Brain pericyte (primary cell): ENCODE measurements around the gene MICAL3.
"Not testable (repeated sequence)": the region's sequence is repeated elsewhere in the genome, so short reads cannot be mapped to it uniquely, and the experiment has no call there.

Experiments
- DNase-seq: peaks from one replicate; pipeline ENCODE4 v3.0.0-alpha.2; 2012; ENCODE audit warnings: low read depth, low spot score

The MICAL3 gene, protein sequence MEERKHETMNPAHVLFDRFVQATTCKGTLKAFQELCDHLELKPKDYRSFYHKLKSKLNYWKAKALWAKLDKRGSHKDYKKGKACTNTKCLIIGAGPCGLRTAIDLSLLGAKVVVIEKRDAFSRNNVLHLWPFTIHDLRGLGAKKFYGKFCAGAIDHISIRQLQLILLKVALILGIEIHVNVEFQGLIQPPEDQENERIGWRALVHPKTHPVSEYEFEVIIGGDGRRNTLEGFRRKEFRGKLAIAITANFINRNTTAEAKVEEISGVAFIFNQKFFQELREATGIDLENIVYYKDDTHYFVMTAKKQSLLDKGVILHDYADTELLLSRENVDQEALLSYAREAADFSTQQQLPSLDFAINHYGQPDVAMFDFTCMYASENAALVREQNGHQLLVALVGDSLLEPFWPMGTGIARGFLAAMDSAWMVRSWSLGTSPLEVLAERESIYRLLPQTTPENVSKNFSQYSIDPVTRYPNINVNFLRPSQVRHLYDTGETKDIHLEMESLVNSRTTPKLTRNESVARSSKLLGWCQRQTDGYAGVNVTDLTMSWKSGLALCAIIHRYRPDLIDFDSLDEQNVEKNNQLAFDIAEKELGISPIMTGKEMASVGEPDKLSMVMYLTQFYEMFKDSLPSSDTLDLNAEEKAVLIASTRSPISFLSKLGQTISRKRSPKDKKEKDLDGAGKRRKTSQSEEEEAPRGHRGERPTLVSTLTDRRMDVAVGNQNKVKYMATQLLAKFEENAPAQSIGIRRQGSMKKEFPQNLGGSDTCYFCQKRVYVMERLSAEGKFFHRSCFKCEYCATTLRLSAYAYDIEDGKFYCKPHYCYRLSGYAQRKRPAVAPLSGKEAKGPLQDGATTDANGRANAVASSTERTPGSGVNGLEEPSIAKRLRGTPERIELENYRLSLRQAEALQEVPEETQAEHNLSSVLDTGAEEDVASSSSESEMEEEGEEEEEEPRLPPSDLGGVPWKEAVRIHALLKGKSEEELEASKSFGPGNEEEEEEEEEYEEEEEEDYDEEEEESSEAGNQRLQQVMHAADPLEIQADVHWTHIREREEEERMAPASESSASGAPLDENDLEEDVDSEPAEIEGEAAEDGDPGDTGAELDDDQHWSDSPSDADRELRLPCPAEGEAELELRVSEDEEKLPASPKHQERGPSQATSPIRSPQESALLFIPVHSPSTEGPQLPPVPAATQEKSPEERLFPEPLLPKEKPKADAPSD (N-terminal part only)

DNA sequence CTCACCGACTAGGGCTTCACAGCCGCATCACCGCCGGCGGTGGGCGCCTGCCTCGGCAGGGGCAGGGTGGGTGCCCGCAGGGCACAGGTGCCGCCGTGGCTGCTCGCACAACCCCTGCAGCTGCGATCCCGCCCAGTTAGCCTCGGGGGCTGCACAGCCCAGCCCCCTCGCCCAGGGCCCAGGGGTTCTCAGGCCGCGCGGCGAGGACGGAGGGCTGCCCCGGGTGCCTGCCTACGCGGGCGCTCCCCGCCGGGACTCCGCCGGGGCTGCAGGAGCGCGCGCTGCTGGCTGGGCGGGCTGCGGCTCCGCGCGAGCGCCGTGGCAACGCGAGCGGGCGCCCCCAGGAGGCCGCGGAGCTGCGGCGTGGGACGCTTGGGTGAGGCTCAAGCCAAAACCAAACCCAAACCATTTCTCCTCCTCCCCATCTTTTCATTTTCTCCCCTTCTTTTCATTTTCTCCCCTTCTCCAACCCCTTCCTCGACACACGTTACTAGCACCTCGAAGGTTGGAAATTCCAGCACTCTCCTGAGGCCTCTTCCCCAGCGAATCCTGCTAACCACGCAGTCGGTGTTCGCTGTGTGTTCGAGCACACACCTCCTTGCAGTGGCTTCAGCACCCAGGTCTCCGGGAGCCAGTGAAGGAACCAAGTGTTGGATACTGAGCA is at the start of gene MICAL3:
TSS of gene MICAL3 (minus strand) at position 286 of the 664 bp plus-strand sequence. CDS start 117,749 bp downstream, outside the sequence.
- DNase-seq, result no peak

DNA sequence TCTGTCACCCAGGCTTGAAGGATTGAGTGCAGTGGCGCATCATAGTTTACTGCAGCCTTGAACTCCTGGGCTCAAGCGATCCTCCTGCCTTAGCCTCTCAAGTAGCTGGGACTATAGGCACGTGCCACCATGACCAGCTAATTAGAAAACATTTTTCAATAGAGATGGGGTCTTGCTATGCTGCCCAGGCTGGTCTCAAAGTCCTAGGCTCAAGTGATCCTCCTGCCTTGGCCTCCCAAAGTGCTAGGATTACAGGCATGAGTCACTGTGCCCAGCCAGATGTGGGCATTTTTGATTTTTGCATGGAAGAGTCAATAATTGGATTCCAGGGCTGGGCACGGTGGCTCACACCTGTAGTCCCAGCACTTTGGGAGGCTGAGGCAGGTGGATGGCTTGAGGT is 49.6 kb upstream of the MICAL3 start:
- not testable (repeated sequence) for DNase-seq

DNA sequence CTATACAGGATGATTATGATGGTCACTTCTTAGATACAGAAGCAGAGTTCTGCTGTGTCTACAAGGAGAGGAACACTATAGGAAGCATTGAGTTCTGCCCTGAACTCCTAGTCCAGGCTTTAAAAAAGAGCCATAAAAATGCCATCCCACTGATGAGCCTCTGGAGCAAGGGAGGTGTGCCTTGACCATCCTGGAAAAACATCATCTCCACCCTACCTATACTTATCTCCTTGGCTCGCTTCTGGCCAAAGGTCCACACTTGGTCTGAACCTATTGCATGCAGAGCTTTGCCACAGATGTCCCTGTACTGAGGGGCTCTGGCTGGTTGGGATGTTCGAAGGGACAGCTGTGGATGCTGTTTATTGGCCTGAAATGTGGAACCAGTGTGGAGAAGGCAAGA is 49.1 kb upstream of the MICAL3 start:
- no peak for DNase-seq

DNA sequence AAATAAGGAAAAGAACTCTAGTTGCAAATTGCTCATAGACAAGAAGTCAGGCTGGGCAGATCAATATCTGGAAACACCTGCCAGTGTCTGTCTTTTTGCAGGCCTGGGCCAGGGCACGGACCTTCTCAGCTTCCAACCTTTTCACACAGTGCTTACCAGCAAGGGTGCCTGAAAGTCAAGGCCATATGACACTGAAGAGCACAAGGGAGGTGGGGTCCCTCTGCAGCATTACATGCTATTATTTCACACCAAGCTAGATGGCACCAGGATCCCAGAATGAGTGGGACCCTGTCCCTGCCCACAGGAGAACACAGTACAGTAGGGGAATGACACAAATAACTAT is 47.6 kb upstream of the MICAL3 start:
- no peak for DNase-seq

DNA sequence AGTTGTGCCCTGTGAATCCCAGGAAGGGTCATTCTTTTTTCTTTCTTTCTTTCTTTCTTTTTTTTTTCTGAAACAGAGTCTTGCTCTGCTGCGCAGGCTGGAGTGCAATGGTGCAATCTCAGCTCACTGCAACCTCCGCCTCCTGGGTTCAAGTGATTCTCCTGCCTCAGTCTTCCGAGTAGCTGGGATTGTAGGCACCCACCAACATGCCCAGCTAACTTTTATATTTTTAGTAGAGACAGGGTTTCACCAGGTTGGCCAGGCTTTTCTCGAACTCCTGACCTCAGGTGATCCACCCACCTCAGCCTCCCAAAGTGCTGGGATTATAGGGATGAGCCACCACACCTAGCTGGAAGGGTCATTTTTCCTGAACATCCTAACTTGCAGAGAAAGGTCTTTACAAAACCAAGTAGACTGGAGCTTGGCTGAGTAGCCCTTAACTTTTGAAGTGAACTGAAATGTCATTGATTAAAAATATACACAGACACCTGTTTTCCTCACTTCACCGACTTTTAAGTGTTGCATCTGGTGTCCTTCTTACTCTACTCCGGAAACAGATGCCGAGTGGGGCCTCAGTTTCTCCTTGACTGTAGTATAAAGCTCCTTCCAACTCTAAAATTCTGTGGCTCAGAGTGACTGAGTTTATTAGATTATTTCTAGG is 47.1 kb upstream of the MICAL3 start:
- not testable (repeated sequence) for DNase-seq

DNA sequence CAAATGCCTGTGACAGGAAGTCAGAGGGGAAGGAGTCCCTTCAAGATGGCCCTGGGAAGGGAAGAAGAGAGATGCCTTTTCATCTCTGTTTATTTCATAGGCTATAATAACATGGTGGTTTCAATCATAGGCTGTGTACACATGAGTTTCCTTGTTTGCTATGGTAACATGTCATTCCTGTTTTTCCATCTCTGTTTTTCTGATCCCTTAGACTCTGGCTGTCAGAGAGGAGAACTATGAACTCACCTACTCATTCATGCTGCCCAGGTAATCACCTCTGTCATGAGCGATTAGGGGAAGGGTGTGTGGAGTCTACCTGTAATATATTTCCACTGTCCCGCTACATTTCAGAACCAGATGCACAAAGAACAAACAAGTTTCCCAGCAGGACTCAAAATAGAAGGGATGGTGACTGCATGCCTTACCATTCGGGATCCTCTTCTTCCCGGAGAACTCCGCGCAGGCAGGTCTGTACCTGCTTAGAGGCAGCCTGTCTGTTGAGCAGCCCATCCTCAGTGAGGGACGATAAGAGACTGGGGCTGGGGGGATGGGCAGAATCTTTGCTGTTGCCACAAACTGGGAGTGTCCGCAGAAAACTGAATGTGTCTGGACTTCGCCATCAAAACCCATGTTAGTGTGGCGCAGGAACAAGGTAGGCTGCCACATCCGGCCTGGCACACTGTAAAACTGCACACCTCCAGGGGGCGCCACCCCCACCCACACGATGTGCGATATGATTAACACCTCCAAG is 46.4 kb upstream of the MICAL3 start:
- no peak for DNase-seq

DNA sequence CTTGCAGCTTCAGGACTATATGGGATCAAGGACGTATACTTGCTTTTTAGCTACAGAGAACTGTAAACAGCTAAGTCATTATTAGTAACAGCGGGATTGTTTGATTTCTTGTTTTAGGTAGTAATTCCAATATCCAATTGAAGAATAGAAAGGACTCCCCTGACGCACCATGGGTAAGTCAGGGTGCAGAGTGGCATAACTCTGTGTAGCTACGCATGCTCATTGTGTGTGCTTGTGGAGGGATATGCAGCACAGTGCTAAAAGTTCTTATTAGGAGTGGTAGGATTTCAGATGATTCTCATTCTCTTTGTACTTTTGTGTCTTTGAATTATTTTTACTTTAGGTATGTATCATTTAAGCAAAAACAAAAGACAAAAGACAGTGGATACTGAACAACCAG is 45.7 kb upstream of the MICAL3 start:
- DNase-seq, result no peak

DNA sequence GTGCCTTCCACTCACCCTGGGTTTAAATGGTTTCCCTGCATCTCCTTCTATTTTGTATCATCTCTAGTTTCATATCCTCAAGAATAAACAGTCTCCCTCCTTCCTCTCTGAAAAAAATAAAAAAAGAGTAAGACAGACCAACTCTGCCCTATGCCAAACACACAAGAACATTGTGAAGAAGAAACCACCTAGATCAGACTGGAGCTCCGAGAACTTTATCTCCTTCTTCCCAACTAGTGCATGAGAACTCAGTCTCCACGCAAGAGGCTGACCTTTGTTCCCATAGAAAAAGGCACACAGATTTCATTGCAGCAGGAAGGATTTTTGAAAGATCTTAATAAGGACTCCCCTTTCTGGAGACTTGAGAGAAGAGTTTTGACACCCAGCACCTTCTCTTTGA is 44.7 kb upstream of the MICAL3 start:
- DNase-seq, result no peak

DNA sequence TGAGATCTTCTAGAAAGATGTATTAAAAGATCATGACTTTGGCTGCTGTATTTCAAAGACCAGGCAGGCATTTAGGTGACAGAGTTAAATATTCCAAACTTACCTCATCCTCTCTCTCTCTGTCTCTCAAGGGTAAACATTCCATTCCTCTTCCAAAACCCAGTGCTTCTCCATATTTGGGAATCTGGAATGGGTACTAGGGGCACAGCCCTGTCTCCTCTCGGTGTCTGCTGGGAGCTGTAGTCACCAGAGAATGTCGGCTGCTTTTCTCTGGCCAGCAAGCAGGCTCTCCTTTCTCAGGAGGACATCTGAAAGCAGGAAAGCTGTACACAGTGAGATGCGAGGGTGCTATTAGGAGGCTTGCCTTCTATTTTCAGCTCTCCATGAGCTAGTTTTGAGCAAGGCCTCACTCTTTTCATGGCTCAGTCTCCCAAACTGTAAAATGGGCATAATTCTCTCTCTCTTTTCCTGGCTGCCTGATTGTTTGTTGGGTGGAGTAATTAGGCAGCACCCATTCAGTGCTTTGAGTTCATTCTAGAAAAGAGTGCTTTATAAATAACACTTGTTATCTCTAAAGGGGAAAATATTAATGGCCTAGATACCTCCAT is 44.1 kb upstream of the MICAL3 start:
- no peak for DNase-seq

DNA sequence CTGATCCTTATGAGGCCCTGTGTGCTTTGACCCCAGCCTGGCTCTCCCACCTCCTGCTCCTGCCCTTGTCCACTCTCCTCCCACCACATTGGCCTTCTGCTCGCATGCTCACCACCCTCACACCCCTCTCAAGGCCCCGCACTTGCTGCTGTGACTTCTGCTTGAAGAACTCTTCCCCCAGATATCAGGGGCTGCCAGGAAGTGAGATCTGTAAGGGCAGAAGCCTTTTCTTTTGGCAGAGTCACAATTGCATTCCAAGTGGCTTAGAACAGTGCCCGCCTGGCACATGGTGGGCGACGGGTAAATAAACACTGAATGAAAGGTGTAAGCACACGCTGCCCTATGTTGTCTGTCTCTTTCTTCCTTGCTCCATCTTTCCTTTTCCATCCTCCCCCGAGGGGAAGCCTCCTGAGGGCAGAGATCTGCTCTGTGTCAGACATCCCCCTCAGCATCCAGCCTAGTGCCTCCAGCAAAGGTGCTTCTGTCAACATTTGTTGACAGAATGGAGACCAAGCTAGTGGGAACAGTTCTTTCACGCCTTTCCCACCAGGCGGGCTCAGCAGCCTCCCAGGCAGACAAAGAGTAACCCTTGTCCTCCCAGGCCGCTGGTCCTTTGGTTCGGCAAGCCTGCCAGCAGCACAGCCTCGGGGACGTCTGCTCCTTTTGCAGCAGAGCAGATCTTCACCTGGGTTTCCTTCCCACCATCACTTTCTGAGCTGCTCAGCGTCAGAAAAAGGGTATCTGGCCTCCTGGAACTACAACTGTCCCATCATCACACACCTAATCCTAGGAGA is 43.4 kb upstream of the MICAL3 start:
- no peak for DNase-seq

DNA sequence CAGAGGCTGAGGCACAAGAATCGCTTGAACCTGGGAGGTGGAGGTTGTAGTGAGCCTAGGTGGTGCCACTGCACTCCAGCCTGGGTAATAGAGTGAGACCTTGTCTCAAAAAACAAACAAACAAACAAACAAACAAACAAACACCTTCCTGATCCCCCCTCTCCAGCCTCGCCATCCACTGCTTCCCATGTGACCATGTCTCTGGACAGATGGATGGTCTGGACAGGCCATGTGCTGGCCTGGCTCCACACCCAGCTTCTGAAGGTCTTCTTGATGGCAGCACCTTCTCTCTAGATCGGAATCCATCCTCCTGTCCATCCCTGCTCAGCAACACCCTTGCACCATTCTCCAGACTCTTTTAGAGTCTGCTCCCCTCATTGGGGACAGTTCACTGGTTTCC is 42.8 kb upstream of the MICAL3 start:
- no peak for DNase-seq

DNA sequence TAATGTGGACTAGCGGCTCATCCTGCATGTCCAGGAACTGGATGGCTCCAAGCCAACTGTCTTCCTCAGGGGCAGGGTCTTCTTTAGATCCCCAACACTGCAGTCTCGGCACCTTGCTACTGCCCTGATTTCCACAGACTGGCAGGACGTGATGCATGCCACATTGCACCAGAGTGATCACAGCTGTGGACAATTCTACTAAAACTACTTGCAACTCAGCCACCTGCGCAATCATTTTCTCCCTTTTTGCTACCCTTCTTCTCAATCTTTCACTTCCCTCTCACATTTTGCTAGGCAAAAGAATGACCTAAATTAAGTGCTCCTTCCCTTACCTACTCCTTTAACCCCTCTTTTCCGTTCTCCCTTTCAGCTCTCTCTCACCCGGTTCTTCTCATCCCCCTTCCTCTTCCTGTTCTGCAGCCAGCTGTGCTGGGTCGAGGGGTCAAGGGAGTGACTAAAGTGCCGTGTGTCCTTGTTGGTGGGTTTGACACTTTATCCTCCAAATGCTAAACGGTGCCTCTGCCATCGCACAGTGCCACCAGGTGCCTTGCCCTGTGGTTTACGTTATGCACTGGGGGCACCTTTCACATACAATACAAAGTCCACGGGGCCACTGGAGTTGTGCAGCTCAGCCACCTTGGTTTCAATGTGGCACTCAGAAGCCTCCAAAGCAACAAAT is 42.0 kb upstream of the MICAL3 start:
- no peak for DNase-seq

DNA sequence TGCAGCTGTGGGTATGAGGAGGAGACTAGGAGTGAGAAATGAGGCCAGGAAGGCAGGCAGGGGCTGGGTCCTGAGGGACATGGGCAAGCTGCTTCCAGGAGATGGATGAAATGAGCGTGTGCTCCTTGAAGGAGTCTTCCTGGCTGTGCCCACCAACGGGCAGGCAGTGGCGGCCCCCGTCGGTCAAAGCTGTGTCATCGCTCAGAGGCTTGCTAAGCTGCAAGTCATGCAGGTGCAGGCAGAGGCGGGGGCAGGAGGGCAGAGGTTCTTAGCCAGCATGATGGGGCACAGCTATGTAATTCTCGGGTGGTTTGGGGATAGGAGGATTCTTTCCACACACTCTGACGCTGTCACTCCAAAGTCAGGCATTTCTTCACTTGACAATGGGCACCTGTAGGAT is 40.9 kb upstream of the MICAL3 start:
- no peak for DNase-seq

DNA sequence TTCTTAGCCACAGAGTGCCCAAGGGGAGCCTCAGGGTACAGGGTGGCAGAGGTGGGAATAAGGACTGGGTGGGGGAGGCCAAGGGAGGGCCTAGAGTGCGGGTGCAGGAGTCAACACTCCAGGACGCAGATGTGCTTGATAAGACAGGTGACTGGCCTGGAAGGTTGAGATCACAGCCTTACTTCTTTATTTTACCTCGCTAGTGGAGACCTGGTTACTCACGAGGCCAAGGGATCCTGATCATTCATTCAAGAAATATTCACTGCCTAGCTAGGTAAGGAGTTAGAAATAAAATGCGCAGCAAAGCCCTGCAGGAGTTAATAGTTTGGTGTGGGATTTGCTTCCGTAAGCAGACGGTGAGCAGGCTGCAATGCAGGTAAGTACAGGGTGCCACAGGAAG is 40.3 kb upstream of the MICAL3 start:
- DNase-seq, result no peak

DNA sequence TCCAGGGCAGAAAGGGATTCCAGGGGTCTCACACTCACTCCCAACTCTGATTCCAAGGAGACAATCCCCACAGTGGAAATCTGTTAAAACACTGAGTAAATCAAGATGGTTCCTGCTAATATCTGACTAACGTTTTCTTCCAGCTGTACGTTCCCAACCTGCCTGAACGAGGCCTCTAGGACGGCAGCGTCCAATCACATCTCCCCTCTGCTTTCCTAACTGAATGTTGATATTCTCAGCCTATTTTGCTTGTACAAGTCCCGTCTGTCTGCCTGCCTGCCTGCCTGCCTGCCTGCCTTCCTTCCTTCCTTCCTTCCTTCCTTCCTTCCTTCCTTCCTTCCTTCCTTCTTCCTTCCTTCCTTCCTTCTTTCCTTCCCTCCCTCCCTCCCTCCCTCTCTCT is 39.4 kb upstream of the MICAL3 start:
- not testable (repeated sequence) for DNase-seq

DNA sequence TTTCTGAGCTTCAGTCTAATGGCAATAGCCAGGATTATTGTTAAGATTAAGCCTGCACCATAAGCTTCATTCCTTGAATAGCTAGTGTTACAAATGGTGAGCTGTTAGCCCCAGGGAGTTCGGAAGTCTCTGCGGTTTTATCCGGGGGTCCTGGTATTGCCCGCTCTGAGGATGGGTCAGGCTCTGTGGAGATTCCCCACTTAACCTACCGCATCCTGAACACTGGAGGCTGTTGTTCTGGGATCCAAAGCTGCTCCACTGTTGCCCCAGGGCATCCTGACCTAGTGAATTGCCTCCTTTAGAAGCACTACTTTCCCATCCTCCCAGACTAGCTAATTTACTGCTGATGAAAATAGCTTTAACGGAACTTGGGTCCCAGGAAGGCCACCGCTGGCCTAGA is 38.9 kb upstream of the MICAL3 start:
- DNase-seq, result no peak

DNA sequence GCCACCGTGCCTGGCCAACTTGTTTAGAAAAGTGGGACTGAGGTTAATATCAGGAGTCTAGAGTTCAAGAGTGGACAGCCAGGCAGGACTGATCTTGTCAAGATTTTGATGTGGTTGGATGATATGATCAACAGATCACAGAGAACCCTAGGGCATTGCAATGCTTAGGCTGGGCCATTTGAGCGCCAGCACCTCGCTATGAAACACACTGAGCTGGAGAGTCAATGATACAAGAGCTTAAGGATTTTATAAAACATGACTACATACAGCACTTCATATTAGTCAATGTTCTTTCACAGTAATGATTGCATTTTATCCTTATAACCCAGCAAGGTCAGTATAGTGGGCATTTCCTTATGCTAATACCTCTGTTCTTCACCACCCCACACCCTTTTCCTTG is 38.1 kb upstream of the MICAL3 start:
- DNase-seq, result no peak
